DND-41 (cell line): ENCODE data around the gene RGP1.

Experiments used
- CTCF ChIP-seq: IDR thresholded peaks from 2 replicates; pipeline ENCODE4 v1.5.1; 2012; ENCODE audit warnings: borderline replicate concordance, low read length, moderate library complexity, mild to moderate bottlenecking; ENCODE audit not compliant: poor library complexity, severe bottlenecking; ENCODE audit errors: extremely low read depth
- EZH2 ChIP-seq: IDR thresholded peaks from 3 replicates; pipeline ENCODE4 v1.6.1; 2012; ENCODE audit warnings: borderline replicate concordance, low read depth, mild to moderate bottlenecking, moderate library complexity, low read length, inconsistent platforms; ENCODE audit not compliant: severe bottlenecking

- TF ChIP-seq CTCF (no peak), EZH2 (no peak)
These were observed 22.9 kb downstream of the RGP1 start for GRCh38 chr9:35771943-35772342.
